KMS-11 (cell line): ENCODE results near the gene SERPINA5.

Experiments
- H2AFZ ChIP-seq: fragments of 200-600 bp; sonication (generic); 2 replicates; pipeline ENCODE4 v1.6.1; 2016; ENCODE audit warnings: antibody characterized with exemption, mixed run types, low read depth
- H3K27ac ChIP-seq: fragments of 200-600 bp; sonication (generic); 2 replicates; pipeline ENCODE4 v1.6.1; 2016; ENCODE audit warnings: mild to moderate bottlenecking, mixed run types
- H3K27me3 ChIP-seq: fragments of 200-600 bp; sonication (generic); 2 replicates; pipeline ENCODE4 v1.6.1; 2017; ENCODE audit warnings: mild to moderate bottlenecking, low read depth, mixed run types, moderate library complexity; ENCODE audit not compliant: insufficient read depth
- H3K36me3 ChIP-seq: fragments of 200-600 bp; sonication (generic); 2 replicates; pipeline ENCODE4 v1.6.1; 2017; ENCODE audit warnings: mild to moderate bottlenecking, mixed run types; ENCODE audit not compliant: insufficient read depth
- H3K4me1 ChIP-seq: fragments of 200-600 bp; sonication (generic); 2 replicates; pipeline ENCODE4 v1.6.1; 2016; ENCODE audit warnings: mild to moderate bottlenecking, low read depth, mixed run types; ENCODE audit not compliant: poor library complexity, severe bottlenecking
- H3K4me2 ChIP-seq: fragments of 200-600 bp; sonication (generic); 2 replicates; pipeline ENCODE4 v1.7.0; 2016; ENCODE audit warnings: mild to moderate bottlenecking, mixed run types
- H3K4me3 ChIP-seq: fragments of 200-600 bp; sonication (generic); IDR thresholded peaks from 2 replicates; pipeline ENCODE4 v1.6.1; 2017; ENCODE audit warnings: low read depth, low read length, mixed read lengths; ENCODE audit not compliant: insufficient read depth
- H3K79me2 ChIP-seq: fragments of 200-600 bp; sonication (generic); 2 replicates; pipeline ENCODE4 v1.6.1; 2016; ENCODE audit warnings: low read depth, mixed run types; ENCODE audit not compliant: insufficient read depth
- H3K9ac ChIP-seq: fragments of 200-600 bp; sonication (generic); 2 replicates; pipeline ENCODE4 v1.6.1; 2016; ENCODE audit warnings: mild to moderate bottlenecking, mixed run types
- H4K20me1 ChIP-seq: fragments of 200-600 bp; sonication (generic); 2 replicates; pipeline ENCODE4 v1.6.1; 2016; ENCODE audit warnings: mild to moderate bottlenecking, mixed run types; ENCODE audit not compliant: insufficient read depth
- TF ChIP-seq, protein P1 (sequence below): fragments of 200-600 bp; sonication (generic); conservative IDR thresholded peaks from 2 replicates; pipeline ENCODE4 v1.6.1; 2017; ENCODE audit warnings: low read depth, mild to moderate bottlenecking, antibody characterized with exemption, low read length, moderate library complexity, mixed read lengths

Gene SERPINA5

DNA sequence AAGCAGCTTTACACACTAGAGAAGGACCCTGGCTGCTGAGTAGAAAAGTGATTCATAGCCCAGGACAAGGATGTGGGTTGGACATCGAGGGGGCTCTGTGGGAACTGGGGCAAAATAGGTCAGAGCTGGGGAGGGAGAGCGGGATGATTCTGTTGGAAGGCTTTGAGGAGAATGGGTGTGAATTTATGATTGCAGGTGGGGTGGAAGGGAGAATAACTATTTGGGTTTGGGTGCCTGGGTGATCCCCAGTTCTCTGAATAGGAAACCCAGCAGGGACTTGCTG is 44.1 kb downstream of the SERPINA5 start:
- H3K27me3 ChIP-seq, result no peaks in the 10 kb centered on the region
- H3K4me3 ChIP-seq, result no peak overlapping the region
- H2AFZ ChIP-seq, result no peak overlapping the region
- H3K4me1 ChIP-seq, result no peaks in the 10 kb centered on the region
- H3K4me2 ChIP-seq, result no peak overlapping the region
- H4K20me1 ChIP-seq, result no peaks in the 10 kb centered on the region
- H3K9ac ChIP-seq, result no peak overlapping the region
- no peaks in the 10 kb centered on the region for H3K79me2 ChIP-seq
- H3K36me3 ChIP-seq, result no peaks in the 10 kb centered on the region
- H3K27ac ChIP-seq, result no peak overlapping the region
- TF ChIP-seq, protein P1, sequence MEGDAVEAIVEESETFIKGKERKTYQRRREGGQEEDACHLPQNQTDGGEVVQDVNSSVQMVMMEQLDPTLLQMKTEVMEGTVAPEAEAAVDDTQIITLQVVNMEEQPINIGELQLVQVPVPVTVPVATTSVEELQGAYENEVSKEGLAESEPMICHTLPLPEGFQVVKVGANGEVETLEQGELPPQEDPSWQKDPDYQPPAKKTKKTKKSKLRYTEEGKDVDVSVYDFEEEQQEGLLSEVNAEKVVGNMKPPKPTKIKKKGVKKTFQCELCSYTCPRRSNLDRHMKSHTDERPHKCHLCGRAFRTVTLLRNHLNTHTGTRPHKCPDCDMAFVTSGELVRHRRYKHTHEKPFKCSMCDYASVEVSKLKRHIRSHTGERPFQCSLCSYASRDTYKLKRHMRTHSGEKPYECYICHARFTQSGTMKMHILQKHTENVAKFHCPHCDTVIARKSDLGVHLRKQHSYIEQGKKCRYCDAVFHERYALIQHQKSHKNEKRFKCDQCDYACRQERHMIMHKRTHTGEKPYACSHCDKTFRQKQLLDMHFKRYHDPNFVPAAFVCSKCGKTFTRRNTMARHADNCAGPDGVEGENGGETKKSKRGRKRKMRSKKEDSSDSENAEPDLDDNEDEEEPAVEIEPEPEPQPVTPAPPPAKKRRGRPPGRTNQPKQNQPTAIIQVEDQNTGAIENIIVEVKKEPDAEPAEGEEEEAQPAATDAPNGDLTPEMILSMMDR, result no peak

DNA sequence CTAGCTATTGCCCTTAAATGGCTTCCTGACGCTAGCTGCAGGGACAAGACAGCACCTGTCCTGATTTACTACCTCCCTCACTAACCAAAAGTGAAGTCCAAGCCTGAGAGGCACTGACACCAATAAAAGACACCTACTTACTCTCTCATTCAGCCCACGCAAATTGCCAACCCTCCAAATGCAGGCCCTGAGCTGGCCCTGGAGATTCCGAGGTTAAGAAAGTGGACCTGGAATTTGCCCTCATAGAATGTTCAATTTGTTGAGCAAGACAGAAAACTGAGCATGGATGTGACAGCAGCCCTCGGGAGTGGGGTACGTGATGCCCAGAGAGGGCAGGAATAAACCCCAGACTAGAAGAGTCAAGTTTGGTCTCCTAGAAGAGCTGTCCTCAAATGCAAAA is 47.4 kb downstream of the SERPINA5 start:
- no peak overlapping the region for H3K27ac ChIP-seq
- no peaks in the 10 kb centered on the region for H3K79me2 ChIP-seq
- H3K9ac ChIP-seq, result no peak overlapping the region
- H3K27me3 ChIP-seq, result no peaks in the 10 kb centered on the region
- no peak overlapping the region for H3K4me2 ChIP-seq
- TF ChIP-seq, protein P1, result no peak
- H3K4me3 ChIP-seq, result no peak overlapping the region
- no peak overlapping the region for H2AFZ ChIP-seq
- H3K4me1 ChIP-seq, result no peaks in the 10 kb centered on the region
- no peaks in the 10 kb centered on the region for H3K36me3 ChIP-seq
- H4K20me1 ChIP-seq, result no peaks in the 10 kb centered on the region

DNA sequence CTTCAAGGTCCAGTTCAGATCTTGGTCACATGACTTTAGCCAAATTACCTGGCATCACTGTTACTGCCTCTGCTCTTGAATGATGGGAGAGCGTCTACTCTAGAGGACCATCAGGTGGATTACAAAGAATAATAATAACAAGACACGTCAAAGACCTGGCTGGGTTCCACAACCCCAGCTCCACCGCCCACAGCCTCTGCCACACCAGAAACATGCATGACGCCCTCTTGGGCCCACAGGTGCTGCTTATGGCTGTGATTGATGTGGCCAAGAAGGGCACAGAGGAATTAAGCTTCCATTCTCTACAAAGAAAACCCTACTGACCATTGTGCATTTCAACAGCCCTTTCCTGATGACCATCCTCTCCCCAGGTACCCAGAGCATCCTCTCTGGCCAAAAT is 49.2 kb downstream of the SERPINA5 start:
- TF ChIP-seq, protein P1, result no peak
- Histone ChIP-seq H2AFZ (no peak overlapping the region), H4K20me1 (no peaks in the 10 kb centered on the region)

DNA sequence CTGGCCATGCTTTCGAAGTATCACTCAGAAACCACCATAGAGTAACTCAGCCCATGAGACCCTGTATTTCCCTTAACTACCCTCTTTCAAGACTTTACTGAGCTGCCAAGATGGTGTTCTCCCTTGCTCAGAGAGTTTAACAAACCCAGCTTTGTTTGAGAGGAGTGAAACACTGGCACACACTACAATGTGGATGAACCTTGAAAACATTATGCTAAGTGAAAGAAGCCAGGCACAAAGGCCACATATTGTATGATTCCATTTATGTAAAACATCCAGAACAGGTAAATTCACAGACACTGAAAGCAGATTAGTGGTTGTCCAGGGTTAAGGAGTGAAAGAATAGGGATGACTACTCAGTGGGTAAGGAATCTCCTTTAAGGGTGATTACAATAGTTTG is 49.8 kb downstream of the SERPINA5 start:
- no peak overlapping the region for H2AFZ ChIP-seq
- no peak overlapping the region for H3K4me2 ChIP-seq
- no peak overlapping the region for H3K4me3 ChIP-seq
- no peaks in the 10 kb centered on the region for H4K20me1 ChIP-seq
- no peak overlapping the region for H3K27ac ChIP-seq
- H3K9ac ChIP-seq, result no peak overlapping the region
- H3K79me2 ChIP-seq, result no peaks in the 10 kb centered on the region
- H3K27me3 ChIP-seq, result no peaks in the 10 kb centered on the region
- TF ChIP-seq, protein P1, result no peak
- no peaks in the 10 kb centered on the region for H3K4me1 ChIP-seq
- H3K36me3 ChIP-seq, result no peaks in the 10 kb centered on the region

More for the DNA sequence above, 49.2 kb downstream of the SERPINA5 start:
- H3K4me3 ChIP-seq, result no peak overlapping the region
- H3K36me3 ChIP-seq, result no peaks in the 10 kb centered on the region
- no peaks in the 10 kb centered on the region for H3K4me1 ChIP-seq
- no peak overlapping the region for H3K4me2 ChIP-seq
- H3K27ac ChIP-seq, result no peak overlapping the region
- no peak overlapping the region for H3K9ac ChIP-seq
- H3K27me3 ChIP-seq, result no peaks in the 10 kb centered on the region
- no peaks in the 10 kb centered on the region for H3K79me2 ChIP-seq
